IgD-negative memory B cell (primary cell): ENCODE results near the gene GATA2. TPM values are rescaled to one million over a fixed set of nuclear protein-coding genes. Genes with fewer than 3 reads are reported as not detected.

ENCODE experiments used
- H3K27ac Mint-ChIP-seq, 3 donors: one replicate each; pipeline ENCODE4 v1.8.0; 2020 to 2022; ENCODE audit warnings: mild to moderate bottlenecking in 3 of 3, mixed read lengths in 3 of 3, moderate library complexity in 1 of 3
- H3K27me3 Mint-ChIP-seq: one replicate; pipeline ENCODE4 v1.8.0; 2021; ENCODE audit warnings: mixed read lengths
- H3K36me3 Mint-ChIP-seq: one replicate; pipeline ENCODE4 v1.8.0; 2020; ENCODE audit warnings: mild to moderate bottlenecking, mixed read lengths
- H3K4me1 Mint-ChIP-seq, 3 donors: one replicate each; pipeline ENCODE4 v1.8.0; 2020 to 2022; ENCODE audit warnings: mixed read lengths in 3 of 3, mild to moderate bottlenecking in 1 of 3
- H3K4me3 Mint-ChIP-seq, 4 donors: one replicate each; pipeline ENCODE4 v1.8.0; 2020 to 2022; ENCODE audit warnings: mild to moderate bottlenecking in 4 of 4, mixed read lengths in 4 of 4, moderate library complexity in 3 of 4
- H3K9me3 Mint-ChIP-seq, 3 donors: one replicate each; pipeline ENCODE4 v1.8.0; 2020 to 2021; ENCODE audit warnings: mixed read lengths in 3 of 3, mild to moderate bottlenecking in 1 of 3
- polyA plus RNA-seq: library from polyadenylated mRNA; unstranded; fragments of 300-500 nt; fragmentation: Illumina TruSeq; gene quantifications from one replicate; pipeline ENCODE4 v1.2.3, GENCODE V29; 2021

GATA2 gene
- polyA plus RNA-seq, 1 donor from 2014 or later: 0.11 TPM

DNA sequence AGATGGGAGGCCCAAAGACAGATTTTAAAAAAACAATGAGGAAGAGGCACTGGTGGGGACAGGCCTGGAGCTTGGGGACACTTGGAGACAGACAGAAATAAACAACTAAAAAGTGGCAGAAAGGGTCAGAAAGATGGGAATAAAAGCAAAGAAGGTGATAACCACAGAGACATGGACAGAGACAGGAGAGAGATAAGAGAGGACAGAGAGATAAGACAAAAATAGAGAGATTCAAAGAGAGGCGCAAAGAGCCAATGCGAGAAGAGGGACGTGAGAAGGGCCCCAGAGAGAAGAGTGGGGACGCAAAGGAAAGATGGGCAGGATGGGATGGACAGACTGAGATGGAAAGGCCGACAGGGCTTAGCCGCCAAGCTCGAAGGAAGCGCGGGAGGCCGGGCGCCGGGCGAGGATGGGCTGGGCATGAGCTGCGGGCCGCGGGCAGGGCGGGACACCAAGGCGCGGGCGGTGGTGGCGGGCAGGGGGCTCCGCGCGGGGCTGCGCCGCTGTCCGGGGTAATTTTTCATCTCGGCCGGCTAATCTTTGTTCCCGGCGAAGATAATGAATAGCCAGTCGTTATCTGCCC, 3.1 kb upstream of the GATA2 start:
- Mint-ChIP-seq H3K27me3 (peaks cover 63% of the 10 kb centered on the region), H3K36me3 (peaks cover 4% of the 10 kb centered on the region), H3K27ac (no peak overlapping the region), H3K4me3 (peak overlapping the region in 3 of 4 donors; percentile 13 to 83 (median 63)), H3K4me1 (peaks cover 4 to 13% (median 9%) of the 10 kb centered on the region in 3 donors), H3K9me3 (peaks cover 0 to 6% (median 0%) of the 10 kb centered on the region in 3 donors)

DNA sequence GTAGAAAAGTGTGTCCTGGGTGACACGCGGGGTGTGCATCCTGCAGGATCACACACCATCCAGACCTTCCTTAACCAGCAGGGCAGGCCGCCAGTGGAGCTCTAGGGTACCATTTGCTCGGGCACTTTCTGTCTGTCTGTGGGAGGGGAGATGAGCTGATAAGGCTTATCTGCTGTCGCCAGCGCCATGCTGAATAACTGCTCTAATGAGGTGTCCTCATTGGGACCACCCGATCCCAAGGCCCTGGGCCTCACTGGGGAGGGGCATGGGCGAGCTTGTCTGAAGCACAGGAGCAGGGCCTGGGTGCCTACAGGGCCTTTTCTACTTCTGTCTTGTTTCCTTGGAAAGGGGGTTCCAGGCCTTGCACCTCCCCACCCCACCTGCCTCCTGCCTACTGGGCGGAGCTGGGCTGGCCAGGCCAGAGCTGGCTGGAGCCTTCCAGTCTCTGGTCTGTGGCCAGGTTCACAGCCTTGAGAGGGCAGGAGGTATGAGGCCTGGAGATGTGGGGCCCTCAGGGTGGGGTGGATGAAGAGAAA, 2.5 kb upstream of the GATA2 start:
- H3K27ac Mint-ChIP-seq: no peak overlapping the region
- H3K4me1 Mint-ChIP-seq: peaks cover 4 to 16% (median 9%) of the 10 kb centered on the region in 3 donors
- peaks cover 0 to 5% (median 0%) of the 10 kb centered on the region in 3 donors for H3K9me3 Mint-ChIP-seq
- H3K4me3 Mint-ChIP-seq: peak overlapping the region in 1 of 4 donors; percentile 1
- peaks cover 3% of the 10 kb centered on the region for H3K36me3 Mint-ChIP-seq
- peaks cover 62% of the 10 kb centered on the region for H3K27me3 Mint-ChIP-seq

DNA sequence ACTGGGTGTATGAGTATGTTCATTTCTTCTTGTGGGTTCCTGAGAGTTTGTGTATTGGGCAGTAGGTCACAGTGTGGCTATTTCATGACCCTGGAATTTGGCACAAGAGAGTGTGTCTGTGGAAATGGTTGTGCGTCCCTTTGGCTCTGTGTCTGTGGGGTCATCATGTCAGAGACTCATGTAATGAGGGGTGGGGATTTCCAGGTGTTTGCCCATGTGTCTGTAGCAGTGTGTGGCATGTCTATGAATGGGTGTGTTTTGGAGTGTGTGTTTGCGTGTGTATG, 1.3 kb upstream of the GATA2 start:
- peaks cover 4 to 20% (median 11%) of the 10 kb centered on the region in 3 donors for H3K4me1 Mint-ChIP-seq
- peak overlapping the region in 2 of 4 donors; percentile 1 to 35 for H3K4me3 Mint-ChIP-seq
- H3K27me3 Mint-ChIP-seq: peaks cover 63% of the 10 kb centered on the region
- H3K27ac Mint-ChIP-seq: no peak overlapping the region
- peaks cover 3% of the 10 kb centered on the region for H3K36me3 Mint-ChIP-seq
- H3K9me3 Mint-ChIP-seq: peaks cover 0 to 4% (median 0%) of the 10 kb centered on the region in 3 donors

DNA sequence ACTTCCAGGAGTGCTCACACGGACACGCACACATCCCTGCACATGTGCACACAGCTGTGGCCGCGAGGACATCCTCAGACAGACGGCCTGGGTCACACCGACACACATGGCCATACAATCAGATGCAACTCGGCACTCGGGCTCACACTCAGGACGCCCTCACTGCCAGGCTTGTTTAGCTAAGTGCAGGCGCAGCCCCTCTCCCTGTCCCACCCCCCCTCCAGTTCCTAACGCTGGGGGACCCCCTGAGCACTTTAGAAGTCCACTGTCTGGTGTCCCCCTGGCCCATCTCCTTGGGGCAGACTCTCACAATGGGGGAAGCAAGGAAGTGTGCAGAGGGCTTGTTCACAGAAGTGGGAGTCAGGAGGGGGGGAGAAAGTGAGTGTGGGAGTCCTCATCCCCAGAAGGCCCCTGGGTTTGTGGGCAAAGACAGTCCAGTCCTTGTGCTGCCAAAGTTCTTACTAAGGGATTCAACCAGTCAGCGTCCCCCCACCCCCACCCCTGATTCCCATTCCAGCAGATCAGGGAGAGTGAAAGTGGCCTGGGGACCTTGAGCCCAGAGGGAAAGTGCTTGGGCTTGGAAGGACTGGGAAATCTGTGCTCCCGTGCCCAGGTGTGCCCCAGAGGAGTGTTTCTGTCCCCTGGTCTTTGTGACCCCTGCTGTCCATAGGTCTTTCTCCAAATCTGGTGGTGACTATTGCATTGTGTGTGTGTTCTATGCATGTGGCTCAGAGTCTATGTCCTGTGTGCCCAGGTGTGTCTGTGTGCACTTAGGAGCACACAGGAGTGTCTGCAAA, 767 bp upstream of the GATA2 start:
- H3K36me3 Mint-ChIP-seq: peaks cover 3% of the 10 kb centered on the region
- no peak overlapping the region for H3K27ac Mint-ChIP-seq
- peak overlapping the region in 3 of 4 donors; percentile 1 to 84 (median 60) for H3K4me3 Mint-ChIP-seq
- peaks cover 4 to 20% (median 11%) of the 10 kb centered on the region in 3 donors for H3K4me1 Mint-ChIP-seq
- peaks cover 59% of the 10 kb centered on the region for H3K27me3 Mint-ChIP-seq
- H3K9me3 Mint-ChIP-seq: peaks cover 0 to 4% (median 0%) of the 10 kb centered on the region in 3 donors

DNA sequence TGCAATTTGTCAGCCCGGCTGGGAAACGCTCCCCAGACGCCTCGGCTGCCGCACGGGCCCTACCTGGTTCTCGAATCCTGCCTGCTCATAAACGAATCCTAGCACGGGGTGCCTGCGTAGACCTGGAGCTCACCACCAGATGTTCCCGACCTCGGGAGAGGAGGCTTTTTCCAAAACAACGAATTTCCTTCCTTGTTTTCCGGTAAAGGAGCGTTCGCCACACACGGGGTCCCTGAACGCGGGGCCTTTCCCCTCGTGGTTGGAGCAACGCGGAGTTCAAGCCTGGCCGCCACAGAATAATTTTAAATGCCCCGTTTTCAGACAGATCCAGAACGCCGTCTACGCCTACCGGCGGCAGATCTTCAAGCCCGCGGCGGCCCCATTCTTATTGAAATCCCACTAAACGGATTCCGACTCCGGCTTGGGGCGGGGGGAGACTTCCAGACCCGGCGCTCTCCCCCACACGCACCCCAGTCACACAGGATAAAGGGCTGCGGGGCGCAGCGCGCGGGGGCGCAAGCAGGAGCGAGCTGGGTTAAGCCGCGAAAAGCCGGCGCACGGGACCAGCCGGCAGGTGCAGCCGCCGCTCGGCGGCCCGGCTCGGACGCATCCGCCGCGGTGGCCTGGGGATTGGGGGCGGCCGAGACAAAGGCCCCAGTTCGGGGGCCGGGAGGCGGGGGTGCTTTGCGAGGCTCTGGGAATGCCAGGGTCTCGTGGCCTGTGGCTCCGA, 895 bp downstream of the GATA2 start:
- Mint-ChIP-seq H3K27me3 (peaks cover 55% of the 10 kb centered on the region), H3K9me3 (no peaks in the 10 kb centered on the region), H3K27ac (peak overlapping the region in 2 of 3 donors; percentile 23 to 35), H3K4me3 (peak overlapping the region; percentile 41 to 70 (median 65)), H3K4me1 (peaks cover 8 to 24% (median 18%) of the 10 kb centered on the region in 3 donors), H3K36me3 (peaks cover 3% of the 10 kb centered on the region)

DNA sequence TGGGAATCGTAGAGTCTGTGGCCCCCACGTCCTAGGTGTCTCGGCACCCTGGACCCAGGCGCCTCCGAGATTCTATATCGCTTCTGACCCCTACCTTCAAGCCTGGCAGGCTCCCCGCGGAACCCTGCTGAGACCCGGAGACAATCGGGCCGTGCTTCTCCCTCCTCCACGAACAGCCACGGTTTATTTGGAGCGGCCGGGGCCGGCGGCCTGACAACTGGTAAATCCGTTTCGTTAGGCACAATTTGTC, 1.4 kb downstream of the GATA2 start:
- Mint-ChIP-seq H3K4me3 (peak overlapping the region in 3 of 4 donors; percentile 41 to 68 (median 62)), H3K27me3 (peaks cover 56% of the 10 kb centered on the region), H3K27ac (no peak overlapping the region), H3K4me1 (peaks cover 8 to 24% (median 18%) of the 10 kb centered on the region in 3 donors), H3K9me3 (no peaks in the 10 kb centered on the region), H3K36me3 (peaks cover 3% of the 10 kb centered on the region)

DNA sequence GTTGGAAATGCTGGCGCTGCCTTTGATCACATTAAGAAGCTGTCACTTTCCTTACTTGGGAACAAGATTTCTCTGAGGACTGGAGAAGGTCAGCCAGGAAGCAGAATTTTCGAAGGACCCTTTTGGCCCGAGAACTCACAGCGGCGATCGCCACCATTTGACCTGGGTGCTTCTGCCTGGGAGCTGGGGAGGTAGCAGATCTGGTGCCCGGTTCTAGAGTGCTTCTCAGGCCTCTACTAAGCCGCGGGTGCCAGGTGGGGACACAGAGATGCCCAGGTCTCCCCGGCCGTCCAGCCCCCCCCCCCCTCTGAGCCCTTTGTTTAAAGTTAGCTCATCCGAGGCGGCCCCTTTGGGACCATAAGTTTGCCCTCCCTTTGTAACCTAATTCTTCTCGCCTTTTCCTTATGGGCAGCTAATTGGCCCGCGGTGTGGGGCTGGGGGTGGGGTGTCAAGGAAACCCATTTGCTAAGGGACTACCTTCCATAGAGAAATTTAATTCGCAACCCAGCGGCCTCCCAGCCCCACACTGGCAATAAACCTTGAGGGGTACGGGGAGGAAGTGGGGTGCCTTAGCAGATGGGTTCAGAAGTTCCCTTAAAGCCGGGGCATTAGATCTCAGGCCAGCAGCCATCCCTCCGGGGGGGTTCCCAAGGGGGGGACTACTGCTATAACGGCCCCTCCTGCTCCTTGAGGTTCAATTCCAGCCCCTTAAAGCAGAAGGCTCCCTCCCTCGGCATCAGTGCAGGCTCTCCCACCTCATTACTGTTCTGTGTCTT, 1.9 kb downstream of the GATA2 start:
- no peaks in the 10 kb centered on the region for H3K9me3 Mint-ChIP-seq

DNA sequence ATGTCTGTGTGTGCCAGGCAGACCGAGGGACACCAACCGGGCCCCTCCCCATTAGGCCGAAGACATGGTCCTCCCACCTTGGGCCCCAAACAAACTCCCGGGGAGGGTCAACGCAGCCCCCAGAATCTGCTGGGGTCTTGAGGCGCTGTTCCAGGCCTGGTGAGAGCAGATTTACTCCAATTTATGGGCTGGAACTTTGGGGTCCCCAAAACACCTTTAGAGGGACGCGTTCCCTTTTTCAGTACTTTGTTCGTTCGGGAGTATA, 2.4 kb downstream of the GATA2 start:
- H3K36me3 Mint-ChIP-seq: no peaks in the 10 kb centered on the region
- peak overlapping the region in 2 of 4 donors; percentile 62 to 67 for H3K4me3 Mint-ChIP-seq

More for the DNA sequence above, 1.9 kb downstream of the GATA2 start:
- Mint-ChIP-seq H3K36me3 (peaks cover 2% of the 10 kb centered on the region), H3K27me3 (peaks cover 60% of the 10 kb centered on the region), H3K4me1 (peaks cover 8 to 24% (median 18%) of the 10 kb centered on the region in 3 donors), H3K4me3 (peak overlapping the region in 3 of 4 donors; percentile 62 to 77 (median 68)), H3K27ac (peak overlapping the region in 2 of 3 donors; percentile 22 to 23)

DNA sequence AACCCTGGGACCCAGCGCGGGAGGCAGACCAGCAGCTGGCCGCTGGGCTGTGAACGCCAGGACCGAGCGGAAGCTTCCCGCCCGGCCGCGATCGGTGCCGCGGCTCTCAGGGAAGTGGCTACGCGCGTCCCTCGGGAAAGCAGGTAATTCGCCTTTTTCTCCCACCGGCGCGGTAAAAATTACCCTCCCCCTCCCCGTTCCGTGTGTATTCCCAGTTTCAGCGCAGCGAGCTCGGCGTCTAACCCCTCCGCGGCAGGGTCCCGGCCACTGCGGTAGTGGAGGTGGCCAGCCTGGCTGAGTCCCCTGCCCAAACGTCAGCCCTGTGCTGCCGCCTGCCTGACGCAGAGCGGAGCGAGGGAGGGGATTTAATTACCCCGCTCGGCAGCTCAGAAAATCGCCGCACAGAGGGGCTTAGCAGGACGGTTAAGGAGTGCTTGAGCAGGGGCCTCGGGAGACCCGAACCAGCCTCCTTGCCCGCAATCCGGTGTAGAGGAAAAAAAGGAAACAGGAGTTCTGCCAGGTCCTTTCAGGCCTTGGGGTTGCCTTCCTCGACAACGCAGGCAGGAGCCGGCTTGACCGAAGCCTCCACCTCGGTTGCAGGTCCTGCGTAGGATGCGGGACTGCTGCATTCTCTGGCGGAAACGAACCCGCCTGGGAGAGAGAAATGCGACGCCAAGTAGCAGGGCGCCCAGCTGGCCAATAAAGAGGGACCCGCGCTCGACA, 2.9 kb downstream of the GATA2 start:
- H3K27me3 Mint-ChIP-seq: peaks cover 61% of the 10 kb centered on the region
- peak overlapping the region; percentile 64 to 84 (median 79) for H3K4me3 Mint-ChIP-seq
- H3K4me1 Mint-ChIP-seq: peaks cover 8 to 24% (median 16%) of the 10 kb centered on the region in 3 donors
- no peaks in the 10 kb centered on the region for H3K9me3 Mint-ChIP-seq
- peak overlapping the region in 1 of 3 donors; percentile 59 for H3K27ac Mint-ChIP-seq
- H3K36me3 Mint-ChIP-seq: no peaks in the 10 kb centered on the region

More for the DNA sequence above, 2.4 kb downstream of the GATA2 start:
- Mint-ChIP-seq H3K27me3 (peaks cover 59% of the 10 kb centered on the region), H3K9me3 (no peaks in the 10 kb centered on the region), H3K27ac (peak overlapping the region in 1 of 3 donors; percentile 22), H3K4me1 (peaks cover 8 to 24% (median 16%) of the 10 kb centered on the region in 3 donors)

DNA sequence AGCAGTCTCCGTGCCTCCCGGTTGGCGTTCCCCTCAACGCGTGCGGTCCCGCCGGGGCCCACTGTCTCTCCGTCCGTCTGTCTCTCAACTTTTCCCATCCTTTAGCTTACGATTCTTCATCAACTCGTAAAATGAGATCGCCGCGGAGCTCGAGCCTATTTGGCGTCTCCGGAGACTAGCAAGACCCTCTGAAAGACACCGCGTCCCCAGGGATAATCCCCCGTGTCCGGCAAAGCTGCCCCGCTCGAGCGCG, 3.4 kb downstream of the GATA2 start:
- Mint-ChIP-seq H3K36me3 (no peaks in the 10 kb centered on the region), H3K27me3 (peaks cover 63% of the 10 kb centered on the region), H3K27ac (peak overlapping the region in 1 of 3 donors; percentile 59), H3K4me3 (peak overlapping the region; percentile 64 to 84 (median 79)), H3K4me1 (peaks cover 8 to 24% (median 16%) of the 10 kb centered on the region in 3 donors), H3K9me3 (no peaks in the 10 kb centered on the region)

DNA sequence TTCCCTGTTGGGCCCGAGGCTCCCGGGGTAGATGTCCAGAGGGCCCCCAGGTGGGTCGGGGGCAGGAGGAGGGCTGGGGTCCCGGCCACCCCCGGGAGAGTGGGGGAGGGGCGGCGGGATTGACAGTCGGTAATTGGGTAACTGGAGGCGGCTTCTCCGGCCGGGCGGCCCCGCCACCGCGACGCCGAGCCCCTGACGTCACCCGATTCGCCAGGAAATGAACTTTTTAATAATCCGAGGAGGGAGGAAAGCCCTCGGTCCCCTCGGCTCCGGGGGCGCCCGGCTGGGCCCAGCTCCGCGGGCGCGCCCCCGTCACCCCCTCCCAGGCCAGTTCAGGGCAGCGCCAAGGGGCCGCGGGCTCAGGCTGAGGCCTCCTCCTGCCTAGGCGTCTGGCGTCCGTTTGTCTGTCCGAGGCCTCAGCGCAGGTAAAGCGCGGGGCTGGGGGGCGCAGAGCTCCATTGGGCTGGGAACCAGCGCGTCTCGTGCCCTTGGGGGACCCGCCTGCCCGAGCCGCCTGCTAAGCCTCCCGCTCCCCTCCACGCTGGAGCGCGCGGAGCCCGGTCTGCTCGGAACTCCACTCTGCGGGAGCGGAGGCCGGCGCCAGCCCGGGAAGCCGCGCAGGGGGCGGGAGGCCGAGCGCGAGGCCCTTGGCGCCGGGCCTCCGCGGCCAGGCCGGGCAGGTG, 3.9 kb downstream of the GATA2 start:
- Mint-ChIP-seq H3K36me3 (no peaks in the 10 kb centered on the region), H3K4me3 (peak overlapping the region; percentile 67 to 86 (median 75)), H3K27ac (no peak overlapping the region), H3K27me3 (peaks cover 59% of the 10 kb centered on the region), H3K9me3 (no peaks in the 10 kb centered on the region), H3K4me1 (peaks cover 8 to 22% (median 16%) of the 10 kb centered on the region in 3 donors)

DNA sequence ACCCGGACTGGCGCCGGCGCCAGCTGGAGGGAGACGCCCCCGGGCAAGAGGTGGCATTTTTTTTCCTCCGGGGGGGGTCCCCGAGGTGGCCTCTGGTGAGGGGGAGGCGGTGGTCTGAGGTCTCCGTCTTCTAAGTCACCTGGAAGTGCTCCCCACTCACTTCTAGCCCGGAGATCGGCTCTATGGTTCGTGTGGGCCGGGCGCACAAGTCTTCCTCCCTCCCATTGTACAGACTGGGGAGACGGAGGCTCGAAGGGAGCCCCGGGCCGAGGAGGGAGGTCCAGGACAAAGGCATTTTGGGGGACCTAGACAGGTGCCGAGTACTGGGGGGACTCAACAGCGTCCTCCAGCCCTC, 4.4 kb downstream of the GATA2 start:
- peaks cover 64% of the 10 kb centered on the region for H3K27me3 Mint-ChIP-seq
- peak overlapping the region; percentile 67 to 86 (median 75) for H3K4me3 Mint-ChIP-seq
- H3K9me3 Mint-ChIP-seq: no peaks in the 10 kb centered on the region
- H3K4me1 Mint-ChIP-seq: peaks cover 8 to 21% (median 16%) of the 10 kb centered on the region in 3 donors
- H3K36me3 Mint-ChIP-seq: no peaks in the 10 kb centered on the region
- H3K27ac Mint-ChIP-seq: no peak overlapping the region

DNA sequence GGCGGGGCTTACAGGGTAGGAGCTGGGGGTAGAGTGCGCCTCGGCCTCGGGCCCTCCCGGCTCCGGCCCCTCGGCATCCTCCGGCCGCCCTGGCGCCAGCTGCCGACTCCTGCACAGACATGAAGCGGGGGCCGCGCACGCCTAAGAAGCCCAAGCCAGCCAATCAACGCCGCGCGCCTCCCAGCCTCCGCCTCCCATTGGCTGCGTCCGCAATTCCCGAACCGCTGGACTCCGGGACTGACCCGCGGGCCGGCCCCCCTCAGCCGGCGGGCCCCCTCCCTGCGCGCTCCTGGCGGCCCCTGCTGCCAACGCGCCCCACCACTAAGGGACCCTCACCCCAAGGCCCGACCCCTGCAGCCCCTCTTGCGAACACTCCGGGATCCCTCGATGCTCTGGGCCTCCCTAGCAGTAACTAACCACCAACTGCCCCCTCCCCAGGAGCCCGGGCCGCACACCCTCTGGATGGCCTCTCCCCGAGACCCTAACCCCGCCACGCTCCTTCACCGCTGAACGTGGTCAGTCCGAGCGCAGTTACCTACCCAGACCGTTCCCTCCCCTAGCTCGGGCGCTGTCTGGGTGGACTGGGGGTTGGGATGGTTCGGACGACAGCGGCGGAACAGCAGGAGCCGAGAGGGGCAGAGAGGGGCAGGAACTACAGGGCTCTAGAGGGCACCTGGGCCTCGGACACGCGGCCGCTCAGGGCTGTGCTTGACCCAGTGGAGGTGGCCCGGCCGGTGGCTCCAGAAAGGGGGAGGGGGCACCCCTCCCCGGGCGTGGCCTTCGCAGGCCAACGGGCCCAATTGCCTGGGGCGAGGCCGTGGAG, 5.0 kb downstream of the GATA2 start:
- Mint-ChIP-seq H3K27me3 (peaks cover 66% of the 10 kb centered on the region), H3K4me1 (peaks cover 14 to 22% (median 18%) of the 10 kb centered on the region in 3 donors), H3K9me3 (no peaks in the 10 kb centered on the region), H3K4me3 (peak overlapping the region in 3 of 4 donors; percentile 67 to 94 (median 91)), H3K27ac (no peak overlapping the region), H3K36me3 (no peaks in the 10 kb centered on the region)
